Measurements from ENCODE around the gene HBD. TPM values are rescaled to one million over a fixed set of nuclear protein-coding genes. Genes with fewer than 3 reads are reported as not detected.

The HBD gene
- total RNA-seq, 1 donor from 2014 or later: not detected

DNA sequence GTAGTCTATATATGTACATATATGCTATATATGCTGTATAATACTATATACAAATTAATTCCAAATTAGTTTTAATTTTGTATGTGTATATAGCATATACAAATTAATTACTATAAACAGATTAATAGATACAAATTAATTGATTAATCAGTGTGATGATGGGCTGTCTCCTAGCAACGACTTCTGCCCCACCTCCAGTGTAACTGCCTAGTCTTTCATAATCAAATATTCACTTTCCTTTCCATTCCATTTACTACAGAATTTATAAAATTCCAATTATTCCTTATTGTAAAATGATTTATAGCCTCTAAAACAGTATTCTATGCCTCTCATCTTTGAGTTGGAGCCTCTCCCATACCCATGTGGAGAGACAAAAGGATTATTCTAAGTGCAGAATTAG lies 976 bp downstream of the HBD start:
- H3K4me3 ChIP-seq: no peak overlapping the region
- no peaks in the 10 kb centered on the region for H3K9me3 ChIP-seq
- H3K4me1 ChIP-seq: no peaks in the 10 kb centered on the region
- ATAC-seq: no peak
- no peaks in the 10 kb centered on the region for H3K36me3 ChIP-seq
- H3K27me3 ChIP-seq: no peaks in the 10 kb centered on the region
- no peak overlapping the region for H3K27ac ChIP-seq
- no peak for DNase-seq
- TF ChIP-seq, protein P1, sequence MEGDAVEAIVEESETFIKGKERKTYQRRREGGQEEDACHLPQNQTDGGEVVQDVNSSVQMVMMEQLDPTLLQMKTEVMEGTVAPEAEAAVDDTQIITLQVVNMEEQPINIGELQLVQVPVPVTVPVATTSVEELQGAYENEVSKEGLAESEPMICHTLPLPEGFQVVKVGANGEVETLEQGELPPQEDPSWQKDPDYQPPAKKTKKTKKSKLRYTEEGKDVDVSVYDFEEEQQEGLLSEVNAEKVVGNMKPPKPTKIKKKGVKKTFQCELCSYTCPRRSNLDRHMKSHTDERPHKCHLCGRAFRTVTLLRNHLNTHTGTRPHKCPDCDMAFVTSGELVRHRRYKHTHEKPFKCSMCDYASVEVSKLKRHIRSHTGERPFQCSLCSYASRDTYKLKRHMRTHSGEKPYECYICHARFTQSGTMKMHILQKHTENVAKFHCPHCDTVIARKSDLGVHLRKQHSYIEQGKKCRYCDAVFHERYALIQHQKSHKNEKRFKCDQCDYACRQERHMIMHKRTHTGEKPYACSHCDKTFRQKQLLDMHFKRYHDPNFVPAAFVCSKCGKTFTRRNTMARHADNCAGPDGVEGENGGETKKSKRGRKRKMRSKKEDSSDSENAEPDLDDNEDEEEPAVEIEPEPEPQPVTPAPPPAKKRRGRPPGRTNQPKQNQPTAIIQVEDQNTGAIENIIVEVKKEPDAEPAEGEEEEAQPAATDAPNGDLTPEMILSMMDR (IDR thresholded peaks at IDR 0.05): no peak
- intact Hi-C loops (cut with DNase I): no loop called here

- no peaks in the 10 kb centered on the region for H3K27me3 ChIP-seq
- intact Hi-C loops (cut with DNase I): no loop called here
- DNase-seq: no peak
- no peak overlapping the region for H3K27ac ChIP-seq
- H3K36me3 ChIP-seq: no peaks in the 10 kb centered on the region
- TF ChIP-seq, protein P1 (IDR thresholded peaks at IDR 0.05): no peak
- ATAC-seq: no peak
- no peaks in the 10 kb centered on the region for H3K9me3 ChIP-seq
- H3K4me1 ChIP-seq: no peaks in the 10 kb centered on the region
- H3K4me3 ChIP-seq: no peak overlapping the region
Observed at GRCh38 chr11:5232821-5233220, 1.5 kb downstream of the HBD start.

DNA sequence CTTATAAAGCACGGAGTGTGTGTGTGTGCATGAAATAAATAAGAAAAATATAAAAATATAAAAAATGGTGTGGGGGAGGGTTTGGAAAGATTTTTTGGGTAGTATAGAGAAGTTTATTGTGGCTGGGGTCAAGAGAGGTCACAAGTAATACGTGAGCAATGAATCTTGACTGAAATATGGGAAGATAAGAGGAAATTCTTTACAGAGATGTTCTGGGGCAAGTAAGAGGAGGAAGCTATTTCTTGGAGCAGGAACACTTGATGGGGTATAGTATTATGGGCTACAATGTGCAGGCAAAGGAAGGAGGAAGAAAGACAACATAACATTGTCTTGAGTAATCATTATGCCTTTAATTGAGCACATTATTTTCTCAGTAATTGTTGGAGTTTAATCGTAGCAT lies 2.1 kb downstream of the HBD start:
- Histone ChIP-seq H3K27me3 (no peaks in the 10 kb centered on the region), H3K36me3 (no peaks in the 10 kb centered on the region), H3K4me3 (no peak overlapping the region), H3K4me1 (no peaks in the 10 kb centered on the region), H3K27ac (no peak overlapping the region), H3K9me3 (no peaks in the 10 kb centered on the region)
- intact Hi-C loops (cut with DNase I): no loop called here
- TF ChIP-seq, protein P1 (IDR thresholded peaks at IDR 0.05): no peak
- DNase-seq (no peak), ATAC-seq (no peak)

DNA sequence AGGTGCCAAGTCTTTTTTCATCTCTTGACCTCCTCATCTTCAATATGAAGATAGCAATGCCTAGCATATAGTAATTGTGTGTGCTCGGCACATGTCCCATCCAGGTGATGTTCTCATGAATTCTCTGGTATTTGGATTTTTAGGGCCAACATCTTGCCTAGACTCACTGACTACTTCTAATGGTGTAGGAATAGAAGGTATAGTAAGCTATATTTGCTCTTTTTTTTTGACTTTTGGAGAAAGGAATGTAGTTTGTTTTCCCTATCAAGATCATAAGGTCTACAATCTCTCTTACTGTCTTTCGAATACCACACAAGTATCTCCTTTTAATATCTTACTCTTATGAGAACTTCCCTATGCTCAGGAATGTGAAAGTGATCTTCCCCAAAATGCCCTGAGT lies 3.2 kb downstream of the HBD start:
- no peak for DNase-seq
- TF ChIP-seq, protein P1 (IDR thresholded peaks at IDR 0.05): no peak
- H3K9me3 ChIP-seq: no peaks in the 10 kb centered on the region
- no peak overlapping the region for H3K4me3 ChIP-seq
- intact Hi-C loops (cut with DNase I): no loop called here
- no peaks in the 10 kb centered on the region for H3K36me3 ChIP-seq
- H3K4me1 ChIP-seq: no peaks in the 10 kb centered on the region
- H3K27me3 ChIP-seq: no peaks in the 10 kb centered on the region
- ATAC-seq: no peak
- H3K27ac ChIP-seq: no peak overlapping the region

DNA sequence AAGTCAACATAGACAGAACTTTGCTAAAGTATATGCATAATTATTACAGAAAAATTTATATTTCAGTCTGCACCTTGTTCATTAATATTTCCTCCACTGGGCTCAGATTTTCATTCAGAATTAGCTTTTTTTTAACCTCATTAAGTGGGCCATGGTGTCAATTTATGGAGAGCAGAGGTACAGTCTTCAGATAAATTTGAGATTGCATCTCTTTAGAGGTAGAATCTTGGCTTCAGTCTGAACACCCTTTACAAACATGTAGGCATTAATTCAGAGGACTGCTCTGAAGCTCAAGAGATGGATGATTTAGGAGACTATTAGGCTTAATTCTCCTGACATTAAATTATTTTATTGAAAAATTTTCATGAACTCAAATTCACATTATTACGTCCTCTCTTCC lies 4.0 kb downstream of the HBD start:
- no peaks in the 10 kb centered on the region for H3K9me3 ChIP-seq
- TF ChIP-seq, protein P1 (IDR thresholded peaks at IDR 0.05): no peak
- H3K27me3 ChIP-seq: no peaks in the 10 kb centered on the region
- intact Hi-C loops (cut with DNase I): no loop called here
- H3K4me3 ChIP-seq: no peak overlapping the region
- no peak for DNase-seq
- ATAC-seq: no peak
- no peaks in the 10 kb centered on the region for H3K4me1 ChIP-seq
- H3K36me3 ChIP-seq: no peaks in the 10 kb centered on the region
- H3K27ac ChIP-seq: no peak overlapping the region

DNA sequence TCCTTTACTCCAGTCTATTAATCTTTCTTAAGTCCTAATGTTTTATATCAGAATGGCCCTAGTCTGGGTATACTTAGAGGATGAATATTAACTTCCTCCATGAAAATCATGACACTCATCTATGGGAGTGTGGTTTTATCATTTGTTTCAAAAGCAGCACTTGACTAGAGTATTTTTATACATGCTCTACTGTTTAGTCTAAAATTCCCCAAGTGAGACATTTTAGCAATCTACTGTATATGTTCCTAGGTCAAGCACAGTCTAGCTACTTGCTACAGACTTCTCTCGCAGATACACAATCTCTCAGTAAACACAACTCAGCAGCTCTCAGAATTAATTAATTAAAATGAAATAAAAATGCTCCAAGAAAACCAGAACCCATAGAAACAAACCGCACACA lies 4.5 kb downstream of the HBD start:
- TF ChIP-seq, protein P1 (IDR thresholded peaks at IDR 0.05): no peak
- intact Hi-C loops (cut with DNase I): no loop called here
- no peaks in the 10 kb centered on the region for H3K27me3 ChIP-seq
- H3K36me3 ChIP-seq: no peaks in the 10 kb centered on the region
- DNase-seq (no peak), ATAC-seq (no peak)
- no peak overlapping the region for H3K4me3 ChIP-seq
- H3K9me3 ChIP-seq: no peaks in the 10 kb centered on the region
- no peak overlapping the region for H3K27ac ChIP-seq
- H3K4me1 ChIP-seq: no peaks in the 10 kb centered on the region

All from upper lobe of right lung (tissue), 1 donor.